HFFc6 (cell line): ENCODE measurements around the gene PXK. TPM values are rescaled to one million over a fixed set of nuclear protein-coding genes. Genes with fewer than 3 reads are reported as not detected.

Experiments
- DNase-seq: peaks from one replicate; pipeline ENCODE4 v3.0.0-alpha.2; 2018
- H3K27ac Mint-ChIP-seq: 2 replicates; pipeline ENCODE4 v1.8.0; 2020; ENCODE audit warnings: mild to moderate bottlenecking, mixed read lengths
- H3K27me3 Mint-ChIP-seq: 2 replicates; pipeline ENCODE4 v1.8.0; 2021; ENCODE audit warnings: mild to moderate bottlenecking, moderate library complexity, mixed read lengths; ENCODE audit not compliant: insufficient read depth
- H3K36me3 Mint-ChIP-seq: 2 replicates; pipeline ENCODE4 v1.8.0; 2021; ENCODE audit warnings: low read depth, mixed read lengths
- H3K4me1 Mint-ChIP-seq: 2 replicates; pipeline ENCODE4 v1.8.0; 2020; ENCODE audit warnings: low read depth, mixed read lengths
- H3K4me3 Mint-ChIP-seq: 2 replicates; pipeline ENCODE4 v1.8.0; 2020; ENCODE audit warnings: mild to moderate bottlenecking, moderate library complexity, mixed read lengths
- H3K9me3 Mint-ChIP-seq: 2 replicates; pipeline ENCODE4 v1.8.0; 2020; ENCODE audit warnings: mild to moderate bottlenecking, mixed read lengths
- CTCF ChIP-seq: fragments of 200-600 bp; sonication (generic); IDR thresholded peaks from 2 replicates; pipeline ENCODE4 v1.5.0; 2021; ENCODE audit warnings: antibody characterized with exemption, mild to moderate bottlenecking
- total RNA-seq, 6 experiments: library from RNA; stranded (reverse); fragmentation: NEBNext Ultra II Directional; extraction: Animal tissue kit (Norgen Biotek cat#: 25700); gene quantifications; 2 replicates in 1 of 6; 3 replicates in 5 of 6; pipeline ENCODE4 v1.2.3, GENCODE V29; 2021

Gene PXK
- total RNA-seq, 6 experiments from 2014 or later = 16.3 to 25.1 (median 21.1) TPM

- Mint-ChIP-seq H3K27me3 (peaks cover 2% of the 10 kb centered on the region), H3K4me3 (no peak overlapping the region), H3K9me3 (no peaks in the 10 kb centered on the region), H3K4me1 (no peaks in the 10 kb centered on the region), H3K27ac (no peak overlapping the region), H3K36me3 (no peaks in the 10 kb centered on the region)
- no peak for DNase-seq
- TF ChIP-seq CTCF = no peak
Observed at GRCh38 chr3:58291671-58292338, 40.9 kb upstream of the PXK start.

GRCh38 chr3:58292866-58293265 is 39.8 kb upstream of the PXK start:
- peaks cover 2% of the 10 kb centered on the region; the same call in 1 of the 2 replicates for H3K27me3 Mint-ChIP-seq
- TF ChIP-seq CTCF = no peak
- no peaks in the 10 kb centered on the region for H3K9me3 Mint-ChIP-seq
- no peaks in the 10 kb centered on the region for H3K36me3 Mint-ChIP-seq
- no peak overlapping the region for H3K4me3 Mint-ChIP-seq
- no peaks in the 10 kb centered on the region for H3K4me1 Mint-ChIP-seq
- no peak for DNase-seq
- no peak overlapping the region for H3K27ac Mint-ChIP-seq

GRCh38 chr3:58293516-58293915 is 39.2 kb upstream of the PXK start:
- Mint-ChIP-seq H3K36me3 (no peaks in the 10 kb centered on the region), H3K9me3 (no peaks in the 10 kb centered on the region), H3K27me3 (peaks cover 2% of the 10 kb centered on the region; the same call in 1 of the 2 replicates), H3K4me3 (no peak overlapping the region), H3K4me1 (no peaks in the 10 kb centered on the region), H3K27ac (no peak overlapping the region)
- no peak for TF ChIP-seq CTCF
- DNase-seq = no peak

GRCh38 chr3:58296269-58296668 is 36.4 kb upstream of the PXK start:
- Mint-ChIP-seq H3K36me3 (no peaks in the 10 kb centered on the region), H3K27ac (no peak overlapping the region), H3K4me3 (no peak overlapping the region), H3K4me1 (no peaks in the 10 kb centered on the region), H3K27me3 (peaks cover 8% of the 10 kb centered on the region; the same call in 1 of the 2 replicates), H3K9me3 (no peaks in the 10 kb centered on the region)
- no peak for TF ChIP-seq CTCF
- no peak for DNase-seq

GRCh38 chr3:58296843-58297242 is 35.8 kb upstream of the PXK start:
- TF ChIP-seq CTCF = no peak
- Mint-ChIP-seq H3K9me3 (no peaks in the 10 kb centered on the region), H3K4me1 (no peaks in the 10 kb centered on the region), H3K36me3 (no peaks in the 10 kb centered on the region), H3K27me3 (peaks cover 8% of the 10 kb centered on the region; the same call in 1 of the 2 replicates), H3K27ac (no peak overlapping the region), H3K4me3 (no peak overlapping the region)
- DNase-seq = no peak
